ENCODE results near the gene HIF3A. TPM values are rescaled to one million over a fixed set of nuclear protein-coding genes. Genes with fewer than 3 reads are reported as not detected.

Gene HIF3A
- total and polyA plus RNA-seq, 2 experiments from 2014 or later = 54.6 to 149 TPM

- Histone ChIP-seq H3K4me3 (no peak overlapping the region), H3K79me2 (peaks cover 23% of the 10 kb centered on the region), H3K9me3 (ENCODE audit: low read depth) (no peaks in the 10 kb centered on the region), H3K27ac (no peak overlapping the region), H3K4me1 (ENCODE audit: insufficient read depth) (peaks cover 7% of the 10 kb centered on the region), H3K9me2 (replicated peaks; ENCODE audit: insufficient read depth) (no peaks in the 10 kb centered on the region), H3K4me2 (no peak overlapping the region), H3K27me3 (no peaks in the 10 kb centered on the region), H4K20me1 (ENCODE audit: insufficient read depth, poor library complexity, severe bottlenecking) (no peaks in the 10 kb centered on the region), H2AFZ (no peak overlapping the region), H3K36me3 (replicated peaks; ENCODE audit: insufficient read depth, low read depth) (peaks cover 6% of the 10 kb centered on the region)
- no peak for TF ChIP-seq CTCF (IDR thresholded peaks at IDR 0.05; ENCODE audit: poor library complexity)
- TF ChIP-seq EZH2phosphoT487 (IDR thresholded peaks at IDR 0.05; ENCODE audit: low read depth, severe bottlenecking, unreplicated experiment) = no peak
- no peak for TF ChIP-seq EZH2 (IDR thresholded peaks at IDR 0.05; ENCODE audit: borderline replicate concordance)
- 92% methylated on average over 14 of the region's 15 CpGs for WGBS (ENCODE audit: low lambda C conversion rate, missing lambda C conversion rate)
- no peak for DNase-seq (ENCODE audit: low spot score)
Observed at GRCh38 chr19:46381756-46382345, 85.0 kb downstream of the HIF3A start.

- TF ChIP-seq EZH2phosphoT487 (IDR thresholded peaks at IDR 0.05; ENCODE audit: low read depth, severe bottlenecking, unreplicated experiment) = no peak
- no peak for TF ChIP-seq CTCF (IDR thresholded peaks at IDR 0.05; ENCODE audit: poor library complexity)
- no peak for TF ChIP-seq EZH2 (IDR thresholded peaks at IDR 0.05; ENCODE audit: borderline replicate concordance)
- Histone ChIP-seq H3K9me3 (ENCODE audit: low read depth) (no peaks in the 10 kb centered on the region), H3K36me3 (replicated peaks; ENCODE audit: insufficient read depth, low read depth) (peaks cover 6% of the 10 kb centered on the region), H3K79me2 (peaks cover 23% of the 10 kb centered on the region), H3K27me3 (no peaks in the 10 kb centered on the region), H4K20me1 (ENCODE audit: insufficient read depth, poor library complexity, severe bottlenecking) (no peaks in the 10 kb centered on the region), H3K4me2 (no peak overlapping the region), H2AFZ (no peak overlapping the region), H3K4me3 (no peak overlapping the region), H3K4me1 (ENCODE audit: insufficient read depth) (no peaks in the 10 kb centered on the region), H3K9me2 (replicated peaks; ENCODE audit: insufficient read depth) (no peaks in the 10 kb centered on the region), H3K27ac (no peak overlapping the region)
- over 99% methylated on average over 11 of the region's 23 CpGs for WGBS (ENCODE audit: low lambda C conversion rate, missing lambda C conversion rate)
- DNase-seq (ENCODE audit: low spot score) = no peak
Observed at GRCh38 chr19:46383171-46383815, 86.5 kb downstream of the HIF3A start.

GRCh38 chr19:46383846-46384245 is 87.0 kb downstream of the HIF3A start:
- Histone ChIP-seq H3K27me3 (no peaks in the 10 kb centered on the region), H3K36me3 (replicated peaks; ENCODE audit: insufficient read depth, low read depth) (peaks cover 6% of the 10 kb centered on the region), H3K4me3 (no peak overlapping the region), H4K20me1 (ENCODE audit: insufficient read depth, poor library complexity, severe bottlenecking) (no peaks in the 10 kb centered on the region), H3K9me3 (ENCODE audit: low read depth) (no peaks in the 10 kb centered on the region), H3K4me2 (no peak overlapping the region), H3K79me2 (peaks cover 23% of the 10 kb centered on the region), H3K4me1 (ENCODE audit: insufficient read depth) (no peaks in the 10 kb centered on the region), H3K9me2 (replicated peaks; ENCODE audit: insufficient read depth) (no peaks in the 10 kb centered on the region), H3K27ac (no peak overlapping the region), H2AFZ (no peak overlapping the region)
- TF ChIP-seq EZH2phosphoT487 (IDR thresholded peaks at IDR 0.05; ENCODE audit: low read depth, severe bottlenecking, unreplicated experiment) = no peak
- no peak for TF ChIP-seq CTCF (IDR thresholded peaks at IDR 0.05; ENCODE audit: poor library complexity)
- TF ChIP-seq EZH2 (IDR thresholded peaks at IDR 0.05; ENCODE audit: borderline replicate concordance) = no peak
- DNase-seq (ENCODE audit: low spot score) = no peak
- over 99% methylated on average over 7 of the region's 7 CpGs for WGBS (ENCODE audit: low lambda C conversion rate, missing lambda C conversion rate)

All from hepatocyte (in vitro differentiated cells).